Endothelial cell of umbilical vein (primary cell): Measurements from ENCODE around the gene LRRC71. TPM values are rescaled to one million over a fixed set of nuclear protein-coding genes. Genes with fewer than 3 reads are reported as not detected.

Experiments used
- BruUV-seq: library from RNA; stranded (reverse); fragments of 400-500 nt; replicated peaks from 2 replicates; lab custom pipeline; 2021; lab: Mats Ljungman, UMichigan
- CTCF ChIA-PET: fragments of 300-600, 350-600 bp; sonication (Branson Sonifier 250); formaldehyde crosslinking; loops from one replicate; lab custom pipeline; 2021; ENCODE audit warnings: antibody characterized with exemption, inconsistent platforms; lab: Charles Lee
- POLR2A ChIA-PET: fragments of 300-600, 350-600 bp; sonication (Branson Sonifier 250); formaldehyde crosslinking; loops from one replicate; lab custom pipeline; 2021; ENCODE audit warnings: antibody characterized with exemption, inconsistent platforms; lab: Charles Lee
- DNase-seq: peaks from one replicate; pipeline ENCODE4 v3.0.0-alpha.2; 2011; ENCODE audit warnings: low read depth, low spot score
- FAIRE-seq: peaks from 2 replicates; lab custom pipeline; 2011; peaks lifted over from hg19 to GRCh38; lab: Jason Lieb, UNC
- H2AFZ ChIP-seq: 2 replicates; pipeline ENCODE4 v1.6.0; 2012; ENCODE audit warnings: low read depth, low read length, control low read depth, inconsistent platforms
- H3K27ac ChIP-seq: 2 replicates; pipeline ENCODE4 v1.5.1; 2011; ENCODE audit warnings: low read depth, mild to moderate bottlenecking, control low read depth, low read length, moderate library complexity; ENCODE audit not compliant: insufficient read depth
- H3K27me3 ChIP-seq, 2 experiments: 2 replicates each; pipeline versions ENCODE4 v1.6.0 to v1.6.1; 2011; ENCODE audit warnings: low read length in 2 of 2, mixed read lengths in 1 of 2; ENCODE audit not compliant: control insufficient read depth in 2 of 2, insufficient read depth in 2 of 2
- H3K36me3 ChIP-seq, 2 experiments: 2 replicates in 1 of 2; 3 replicates in 1 of 2; pipeline ENCODE4 v1.5.1; 2011; ENCODE audit warnings: low read length in 2 of 2, mild to moderate bottlenecking in 1 of 2, moderate library complexity in 1 of 2; ENCODE audit not compliant: control insufficient read depth in 2 of 2, insufficient read depth in 2 of 2; ENCODE audit errors: extremely low read depth in 1 of 2
- H3K4me1 ChIP-seq: 3 replicates; pipeline ENCODE4 v1.5.1; 2011; ENCODE audit warnings: mild to moderate bottlenecking, low read length; ENCODE audit not compliant: control insufficient read depth, insufficient read depth; ENCODE audit errors: extremely low read depth
- H3K4me2 ChIP-seq: 2 replicates; pipeline ENCODE4 v1.6.1; 2011; ENCODE audit warnings: low read length, control low read depth, mixed read lengths; ENCODE audit not compliant: insufficient read depth
- H3K4me3 ChIP-seq, 3 experiments: fragments of 200-600 bp in 1 of 3; sonication (generic), shearing (Covaris generic) in 1 of 3; replicated peaks in 1 of 3; 2 replicates each; pipeline ENCODE4 v1.5.1; 2011 to 2016; ENCODE audit warnings: control low read depth in 3 of 3, low read length in 3 of 3, mild to moderate bottlenecking in 2 of 3, inconsistent platforms in 1 of 3, low read depth in 1 of 3, moderate library complexity in 1 of 3; ENCODE audit not compliant: insufficient read depth in 1 of 3
- H3K79me2 ChIP-seq: 2 replicates; pipeline ENCODE4 v1.6.0; 2012; ENCODE audit warnings: low read length, inconsistent platforms; ENCODE audit not compliant: control insufficient read depth, insufficient read depth
- H3K9ac ChIP-seq: replicated peaks from 2 replicates; pipeline ENCODE3; 2011; ENCODE audit warnings: low read length, control low read depth; ENCODE audit not compliant: insufficient read depth; ENCODE audit errors: extremely low read depth
- H3K9me1 ChIP-seq: replicated peaks from 3 replicates; pipeline ENCODE4 v1.6.0; 2011; ENCODE audit warnings: mild to moderate bottlenecking, low read length; ENCODE audit not compliant: control insufficient read depth, insufficient read depth; ENCODE audit errors: extremely low read depth
- H3K9me3 ChIP-seq: replicated peaks from 2 replicates; pipeline ENCODE4 v1.5.1; 2012; ENCODE audit warnings: low read length, inconsistent platforms; ENCODE audit not compliant: control insufficient read depth, insufficient read depth
- H4K20me1 ChIP-seq: replicated peaks from 2 replicates; pipeline ENCODE3; 2011; ENCODE audit warnings: mild to moderate bottlenecking, low read length; ENCODE audit not compliant: control insufficient read depth, insufficient read depth; ENCODE audit errors: extremely low read depth
- CTCF ChIP-seq, 2 donors: IDR thresholded peaks; 1 replicate in 1 of 2; 2 replicates in 1 of 2; pipeline ENCODE4 v1.5.1; 2011; ENCODE audit warnings: low read length in 2 of 2, mild to moderate bottlenecking in 2 of 2, moderate library complexity in 2 of 2, control low read depth in 1 of 2, inconsistent platforms in 1 of 2, low read depth in 1 of 2; ENCODE audit not compliant: insufficient read depth in 1 of 2; ENCODE audit errors: extremely low read depth in 1 of 2
- EZH2 ChIP-seq: IDR thresholded peaks from 2 replicates; pipeline ENCODE4 v1.6.1; 2012; ENCODE audit warnings: borderline replicate concordance, low read depth, mild to moderate bottlenecking, moderate library complexity, low read length, inconsistent platforms; ENCODE audit not compliant: severe bottlenecking
- FOS ChIP-seq: IDR thresholded peaks from 2 replicates; pipeline ENCODE4 v1.6.1; 2011; ENCODE audit warnings: mild to moderate bottlenecking, low read length, moderate library complexity, borderline replicate concordance; ENCODE audit not compliant: insufficient read depth
- GATA2 ChIP-seq: IDR thresholded peaks from 2 replicates; pipeline ENCODE4 v1.7.0; 2011; ENCODE audit warnings: low read depth, mild to moderate bottlenecking, moderate library complexity, mixed read lengths, low read length; ENCODE audit not compliant: insufficient read length, insufficient read depth
- JUN ChIP-seq: IDR thresholded peaks from 2 replicates; pipeline ENCODE4 v1.6.1; 2011; ENCODE audit warnings: borderline replicate concordance, low read depth; ENCODE audit not compliant: insufficient read length, insufficient read depth
- MAX ChIP-seq: IDR thresholded peaks from 2 replicates; pipeline ENCODE4 v1.6.1; 2011; ENCODE audit not compliant: insufficient read depth, insufficient read length
- MYC ChIP-seq: IDR thresholded peaks from one replicate; pipeline ENCODE4 v1.6.1; 2011; ENCODE audit warnings: mild to moderate bottlenecking, low read depth, low read length
- POLR2A ChIP-seq: IDR thresholded peaks from 2 replicates; pipeline ENCODE4 v1.6.1; 2012; ENCODE audit warnings: low read depth, mild to moderate bottlenecking, control low read depth, low read length
- POLR2AphosphoS5 ChIP-seq: IDR thresholded peaks from 2 replicates; pipeline ENCODE4 v1.6.1; 2012; ENCODE audit warnings: low read depth, mild to moderate bottlenecking, control low read depth, low read length, moderate library complexity; ENCODE audit not compliant: insufficient read depth
- dilution Hi-C: fragments of 300-500 bp; cut with MboI; formaldehyde crosslinking; loops from one replicate; pipeline ENCODE4 v1.15.0; 2019; ENCODE audit warnings: low sequenced_read_pairs; ENCODE audit not compliant: extremely low pct_ligation_motif_present
- intact Hi-C: fragments of 100-400 bp; cut with micrococcal nuclease; formaldehyde crosslinking; loops from one replicate; pipeline ENCODE4 v1.10.0; 2022
- polyA plus RNA-seq, 4 experiments: library from polyadenylated mRNA; depleted of rRNA in 3 of 4; stranded (reverse) in 3 of 4; unstranded in 1 of 4; fragments of >200 nt; gene quantifications; 2 replicates each; pipeline versions ENCODE4 v1.2.1 to v1.2.3, GENCODE V29; 2011 to 2012; ENCODE audit warnings: missing spikeins in 1 of 4
- total RNA-seq: library from RNA; stranded (reverse); gene quantifications from 2 replicates; pipeline ENCODE4 v1.2.3, GENCODE V29; 2021

Gene LRRC71
- total and polyA plus RNA-seq, 2 donors (not counting 3 experiments of a cell fraction or from before 2014, with no cell fraction given), result 0.35 to 0.66 TPM

GRCh38 chr1:156975084-156975483, 54.7 kb downstream of the LRRC71 start:
- no peaks in the 10 kb centered on the region for H3K9me1 ChIP-seq
- CTCF ChIA-PET, result interaction anchor here (1.1 to 1.6 kb wide), 2 partner anchors 99 kb away, joined by 4 to 9 read pairs; no protein-coding TSS in a partner anchor
- dilution Hi-C loops (no loop called here), intact Hi-C loops (no loop called here)
- H3K9ac ChIP-seq, result no peak overlapping the region
- H3K27me3 ChIP-seq, result no peaks in the 10 kb centered on the region
- FAIRE-seq, result no peak
- TF ChIP-seq MAX (no peak), POLR2A (no peak), POLR2AphosphoS5 (no peak), EZH2 (no peak), JUN (no peak), MYC (no peak), CTCF (IDR thresholded peaks at IDR 0.05; ENCODE audit: extremely low read depth in 1 of 2, insufficient read depth in 1 of 2, low read depth in 1 of 2, low read length in 2 of 2) (no peak), FOS (no peak), GATA2 (no peak)
- no peak overlapping the region for H3K27ac ChIP-seq
- H3K4me3 ChIP-seq, result no peak overlapping the region
- no peaks in the 10 kb centered on the region for H3K9me3 ChIP-seq
- POLR2A ChIA-PET, result no interaction called here
- H3K79me2 ChIP-seq, result no peaks in the 10 kb centered on the region
- no peaks in the 10 kb centered on the region for H3K4me1 ChIP-seq
- H3K36me3 ChIP-seq, result peaks cover 12 to 17% of the 10 kb centered on the region in 2 experiments
- BruUV-seq, result no TSS peak
- H4K20me1 ChIP-seq, result no peaks in the 10 kb centered on the region
- H3K4me2 ChIP-seq, result no peak overlapping the region
- H2AFZ ChIP-seq, result no peak overlapping the region
- DNase-seq, result no peak
